GM21360 (cell line): ENCODE data around the gene SPSB2.
A peak's percentile ranks its signal among the peaks of the same experiment; 100 is the strongest.
"Not testable (repeated sequence)": the region's sequence is repeated elsewhere in the genome, so short reads cannot be mapped to it uniquely, and the experiment has no call there.

ENCODE experiments used
- ATAC-seq: cut with Tn5 transposase; IDR thresholded peaks from one replicate; pipeline ENCODE4 v1.9.1; 2021; ENCODE audit warnings: mild to moderate bottlenecking, moderate library complexity; ENCODE audit not compliant: unreplicated experiment

SPSB2 gene

DNA sequence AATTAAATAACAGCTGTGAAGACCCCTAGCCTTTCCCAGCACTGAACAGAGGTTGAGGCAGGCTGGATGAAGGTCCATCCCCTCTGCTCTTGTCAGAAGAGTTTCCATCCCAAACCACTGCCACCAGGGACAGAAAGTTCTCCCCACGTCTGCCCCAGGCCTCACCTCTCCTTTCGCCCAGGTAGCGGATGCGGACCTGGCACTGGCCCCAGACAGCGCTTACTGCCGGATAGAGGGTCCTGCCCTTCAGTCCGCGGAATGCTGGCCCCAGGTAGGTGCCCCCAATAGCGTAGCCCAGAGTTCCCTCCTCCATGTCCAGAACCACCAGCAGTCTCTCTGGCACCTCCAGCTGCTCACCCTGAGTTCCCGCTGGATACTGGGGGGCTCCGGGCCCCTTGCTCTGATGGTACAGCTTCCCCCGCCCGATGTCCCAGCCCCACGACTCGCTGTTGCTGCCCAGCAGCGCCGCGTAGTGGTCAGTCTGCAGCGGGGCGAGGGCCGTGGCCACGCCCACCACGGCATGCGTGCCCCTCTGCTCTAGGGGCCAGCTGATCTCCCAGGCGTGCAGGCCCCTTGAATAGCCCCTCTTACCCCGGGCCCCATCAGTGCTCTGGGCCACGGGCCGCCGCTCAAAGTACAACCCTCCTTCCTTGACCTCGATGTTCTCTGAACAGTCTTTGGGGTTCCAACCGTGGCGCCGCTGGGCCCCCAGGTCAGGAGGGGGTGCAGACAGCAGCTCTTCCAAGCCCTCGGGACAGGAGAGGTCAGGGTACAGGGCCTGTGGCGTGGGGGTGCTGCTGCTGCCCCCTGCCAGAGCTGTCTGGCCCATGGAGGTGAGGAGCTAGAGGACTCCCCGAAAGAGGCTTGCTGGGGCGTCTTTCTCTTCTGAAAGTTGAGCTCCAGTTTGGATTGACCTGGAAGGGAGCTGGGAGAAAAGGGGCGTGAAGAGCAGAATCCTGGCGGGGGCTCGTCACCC is 742 bp downstream of the SPSB2 start:
- ATAC-seq: peak; percentile 34

DNA sequence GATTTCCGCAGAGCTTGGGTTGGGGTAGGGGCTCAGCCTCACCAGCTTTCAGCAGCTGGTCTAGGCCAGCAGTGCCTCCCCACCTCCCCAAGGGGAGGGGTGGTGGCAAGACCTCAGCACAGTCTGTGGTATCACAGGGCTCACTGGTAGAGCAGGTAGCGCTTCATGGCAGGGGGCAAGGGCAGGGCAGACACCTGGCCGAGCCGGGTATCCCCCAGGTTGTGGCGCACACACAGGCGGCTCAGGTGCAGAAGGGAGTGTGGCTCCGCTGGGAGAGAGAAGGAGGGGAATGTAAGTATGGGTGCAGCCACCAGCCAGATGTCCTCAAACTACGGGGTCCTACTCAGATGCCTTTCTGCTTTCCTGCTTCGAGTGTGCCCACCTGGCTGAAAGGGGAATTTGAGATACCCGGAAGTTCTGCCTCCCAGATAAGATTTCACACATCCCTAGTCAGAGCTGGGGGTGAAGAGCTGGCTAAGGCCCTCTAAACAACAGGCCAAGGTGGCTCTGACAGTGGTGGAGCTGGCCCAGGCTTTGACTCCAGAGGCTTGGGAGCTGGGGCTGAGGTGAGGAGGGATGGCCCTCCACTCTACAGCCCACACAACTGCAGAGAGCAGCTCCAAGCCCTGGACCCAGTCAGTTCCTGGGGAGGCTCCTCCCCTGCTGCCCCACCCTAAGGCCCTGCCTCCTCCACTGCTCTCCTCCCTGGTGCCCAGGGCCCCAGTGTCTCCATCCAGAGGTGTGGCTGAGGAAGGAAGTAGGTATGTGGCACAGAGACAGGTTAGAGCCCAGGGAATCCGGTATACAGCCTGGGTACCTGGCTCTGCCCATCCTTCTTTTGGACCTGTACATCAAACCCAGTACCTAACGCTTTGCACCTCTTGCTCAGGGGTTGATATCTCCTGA is 1.8 kb downstream of the SPSB2 start:
- no peak for ATAC-seq

DNA sequence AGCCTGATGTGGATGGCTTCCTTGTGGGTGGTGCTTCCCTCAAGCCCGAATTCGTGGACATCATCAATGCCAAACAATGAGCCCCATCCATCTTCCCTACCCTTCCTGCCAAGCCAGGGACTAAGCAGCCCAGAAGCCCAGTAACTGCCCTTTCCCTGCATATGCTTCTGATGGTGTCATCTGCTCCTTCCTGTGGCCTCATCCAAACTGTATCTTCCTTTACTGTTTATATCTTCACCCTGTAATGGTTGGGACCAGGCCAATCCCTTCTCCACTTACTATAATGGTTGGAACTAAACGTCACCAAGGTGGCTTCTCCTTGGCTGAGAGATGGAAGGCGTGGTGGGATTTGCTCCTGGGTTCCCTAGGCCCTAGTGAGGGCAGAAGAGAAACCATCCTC is 2.8 kb downstream of the SPSB2 start:
- not testable (repeated sequence) for ATAC-seq

DNA sequence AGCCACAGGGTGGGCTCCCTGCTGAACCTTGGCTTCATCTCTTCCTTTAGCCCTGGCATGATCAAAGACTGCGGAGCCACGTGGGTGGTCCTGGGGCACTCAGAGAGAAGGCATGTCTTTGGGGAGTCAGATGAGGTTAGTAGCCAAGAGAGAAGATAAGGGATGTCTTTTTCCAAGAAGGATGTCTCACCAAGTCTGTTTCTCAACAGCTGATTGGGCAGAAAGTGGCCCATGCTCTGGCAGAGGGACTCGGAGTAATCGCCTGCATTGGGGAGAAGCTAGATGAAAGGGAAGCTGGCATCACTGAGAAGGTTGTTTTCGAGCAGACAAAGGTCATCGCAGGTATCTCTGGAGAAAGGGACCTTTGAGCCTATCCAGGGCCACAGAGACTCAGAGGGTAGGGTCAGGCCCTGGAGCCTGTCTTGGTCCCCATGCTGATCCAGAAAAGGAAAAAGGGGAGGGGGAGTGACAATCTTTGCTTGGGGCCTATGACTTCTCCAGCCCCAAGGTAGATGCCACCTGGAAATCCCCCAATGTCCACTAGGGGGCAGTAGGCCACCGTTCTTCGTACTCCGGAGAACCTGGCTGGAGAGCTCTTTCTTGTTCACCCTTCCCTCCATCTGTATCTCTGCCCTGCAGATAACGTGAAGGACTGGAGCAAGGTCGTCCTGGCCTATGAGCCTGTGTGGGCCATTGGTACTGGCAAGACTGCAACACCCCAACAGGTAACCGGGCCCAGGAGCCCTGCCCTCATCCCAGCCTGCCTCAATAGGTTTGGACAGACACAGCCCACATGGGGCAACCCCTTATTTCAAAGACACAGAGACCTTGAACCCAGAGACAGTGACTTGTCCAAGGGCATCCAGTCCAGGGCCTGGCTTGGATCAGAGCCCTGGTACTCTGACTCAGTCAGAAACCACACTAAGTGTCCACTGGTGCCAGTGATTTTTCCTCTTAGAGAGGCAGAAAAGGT is 3.8 kb downstream of the SPSB2 start:
- ATAC-seq: no peak

DNA sequence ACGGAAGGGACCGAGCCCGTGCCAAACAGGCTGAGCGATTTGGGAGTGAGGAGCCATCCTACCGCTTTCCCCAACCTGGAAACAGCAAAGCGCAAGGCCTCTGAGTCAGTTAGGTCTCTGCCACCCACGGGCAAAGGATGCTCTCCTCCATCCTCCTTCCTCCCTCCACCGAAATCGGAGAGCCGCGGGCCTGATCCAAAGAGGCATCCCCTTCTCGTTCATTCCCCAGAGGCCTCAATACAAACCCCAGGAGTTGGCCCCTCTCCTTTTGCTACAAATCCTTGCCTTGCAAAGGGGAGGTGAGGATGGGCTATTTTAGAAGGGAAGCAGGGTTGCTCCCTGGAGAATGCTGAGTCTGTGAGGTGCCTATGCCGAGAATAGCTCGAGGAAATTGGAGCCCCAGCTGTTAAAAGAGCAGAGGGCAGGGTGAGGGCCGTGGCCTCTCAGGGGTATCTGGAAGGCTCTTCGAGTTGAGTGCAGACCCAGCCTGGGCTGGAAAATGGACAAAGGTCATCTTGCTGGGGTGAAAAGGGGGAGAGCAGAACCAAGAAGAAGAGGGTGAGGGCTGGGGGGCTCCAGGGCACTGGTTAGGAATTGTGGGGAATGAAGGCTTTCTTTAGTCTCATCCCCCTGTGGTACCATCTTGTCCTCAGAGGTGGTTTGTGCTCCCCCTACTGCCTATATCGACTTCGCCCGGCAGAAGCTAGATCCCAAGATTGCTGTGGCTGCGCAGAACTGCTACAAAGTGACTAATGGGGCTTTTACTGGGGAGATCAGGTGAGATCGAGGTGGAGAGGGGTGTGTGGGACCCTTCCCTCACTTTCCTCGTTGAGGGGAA is 4.7 kb downstream of the SPSB2 start:
- no peak for ATAC-seq

DNA sequence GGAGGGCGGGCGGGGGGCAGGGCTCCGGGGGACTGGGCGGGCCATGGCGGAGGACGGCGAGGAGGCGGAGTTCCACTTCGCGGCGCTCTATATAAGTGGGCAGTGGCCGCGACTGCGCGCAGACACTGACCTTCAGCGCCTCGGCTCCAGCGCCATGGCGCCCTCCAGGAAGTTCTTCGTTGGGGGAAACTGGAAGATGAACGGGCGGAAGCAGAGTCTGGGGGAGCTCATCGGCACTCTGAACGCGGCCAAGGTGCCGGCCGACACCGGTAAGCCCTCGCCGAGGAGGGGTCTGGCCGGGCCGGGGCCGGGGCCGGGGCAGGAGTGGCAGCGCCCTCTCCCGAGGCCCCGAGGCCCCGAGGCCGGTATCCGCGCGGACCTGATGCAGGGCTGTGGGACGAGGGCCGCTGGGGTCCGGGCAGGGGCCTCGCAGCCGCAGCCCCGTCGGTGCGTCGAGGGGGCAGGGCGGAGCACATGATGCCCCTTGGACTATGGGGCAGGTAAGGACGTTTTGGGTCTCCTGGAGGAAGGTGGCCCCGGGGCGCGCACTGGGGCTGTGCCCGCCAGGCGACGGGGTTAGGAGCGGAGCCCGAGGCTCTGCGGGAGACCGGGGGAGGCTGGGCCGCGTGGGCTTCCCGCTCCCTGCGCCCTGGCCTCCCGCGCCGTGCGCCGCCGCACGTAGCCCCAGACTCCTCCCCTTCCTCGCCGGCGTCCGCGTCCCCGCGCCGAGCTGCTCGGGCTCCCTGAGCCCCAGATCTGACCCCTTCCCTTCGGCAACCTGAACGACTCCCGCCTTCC is 5.5 kb downstream of the SPSB2 start, which contains the start of gene TPI1:
TPI1 (plus strand) TSS at position 119 of the 798 bp plus-strand sequence; CDS start at position 155, 36 bp downstream.
- peak; percentile 39 for ATAC-seq

DNA sequence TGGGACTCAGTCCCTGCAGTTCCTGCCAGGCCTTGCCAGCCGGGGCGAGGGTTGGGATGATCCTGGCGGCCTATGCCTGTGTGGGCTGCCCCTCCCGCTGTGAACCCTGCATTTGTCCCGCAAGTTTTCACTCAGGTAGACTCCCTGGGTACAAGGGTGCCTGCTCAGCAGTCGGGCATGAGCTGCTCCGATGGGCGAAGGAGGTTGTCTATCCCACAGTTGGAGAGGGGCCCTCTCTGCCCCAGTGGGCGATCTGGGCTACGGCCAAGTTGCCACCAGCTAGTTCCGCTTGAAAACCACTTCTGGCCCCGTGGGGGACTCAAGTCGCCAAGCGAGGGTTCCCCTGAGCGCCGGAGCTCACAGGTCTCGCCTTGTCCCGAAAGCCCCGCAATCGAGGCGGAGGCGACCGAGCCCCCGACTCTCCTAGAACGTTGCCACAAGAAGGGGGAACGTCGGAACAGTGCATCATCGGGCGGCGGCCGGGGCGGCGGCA is 6.1 kb downstream of the SPSB2 start:
- no peak for ATAC-seq

DNA sequence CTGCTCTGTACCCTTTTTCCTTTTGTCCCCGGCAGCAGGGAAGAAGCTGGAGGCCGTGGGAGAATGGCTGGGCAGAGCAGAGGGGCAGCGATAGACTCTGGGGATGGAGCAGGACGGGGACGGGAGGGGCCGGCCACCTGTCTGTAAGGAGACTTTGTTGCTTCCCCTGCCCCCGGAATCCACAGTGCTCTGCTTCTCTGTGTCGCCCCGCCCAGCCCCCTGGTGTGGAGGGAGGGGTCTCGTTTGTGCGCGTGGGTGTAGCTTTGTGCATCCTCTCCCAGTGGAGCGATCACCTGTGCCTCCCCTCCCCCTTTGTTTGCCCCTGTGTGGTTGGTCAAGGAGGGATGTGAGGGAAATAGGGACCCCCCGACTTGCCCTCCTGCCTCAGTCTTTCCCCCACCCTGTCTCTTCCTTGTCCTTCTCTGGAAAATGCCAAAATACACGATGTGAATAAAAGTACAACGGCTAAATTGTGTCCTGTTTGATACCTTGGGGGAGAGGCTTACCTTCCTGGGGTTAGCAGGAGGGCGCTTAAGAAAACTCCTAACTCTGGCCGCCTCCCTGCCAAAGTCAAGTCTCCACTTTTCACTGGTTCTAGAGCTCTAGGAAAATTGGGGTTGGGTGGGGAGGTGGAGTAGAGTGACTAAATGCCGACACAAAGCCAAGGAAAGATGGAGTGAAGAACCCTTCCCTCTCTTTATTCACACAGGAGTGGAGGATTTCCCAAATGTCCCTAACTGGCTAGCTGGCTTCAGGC is 6.8 kb downstream of the SPSB2 start:
- ATAC-seq: no peak

DNA sequence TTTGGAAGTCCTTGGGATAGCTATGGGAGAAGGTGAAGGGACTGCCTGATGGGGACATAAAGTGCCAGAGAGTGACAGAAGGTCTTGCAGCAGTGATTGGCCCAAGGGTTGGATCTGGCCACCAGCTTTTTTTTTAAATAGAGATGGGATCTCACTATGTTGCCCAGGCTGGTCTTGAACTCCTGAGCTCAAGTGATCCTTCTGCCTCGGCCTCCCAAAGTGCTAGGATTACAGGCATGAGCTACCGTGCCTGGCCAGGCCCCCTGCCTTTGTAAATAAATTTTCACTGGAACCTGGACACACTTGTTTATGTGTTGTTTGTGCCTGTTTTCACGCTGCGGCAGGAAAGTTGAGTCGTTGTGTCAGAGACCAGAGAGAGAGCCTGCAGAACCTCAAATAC is 7.8 kb downstream of the SPSB2 start:
- not testable (repeated sequence) for ATAC-seq

DNA sequence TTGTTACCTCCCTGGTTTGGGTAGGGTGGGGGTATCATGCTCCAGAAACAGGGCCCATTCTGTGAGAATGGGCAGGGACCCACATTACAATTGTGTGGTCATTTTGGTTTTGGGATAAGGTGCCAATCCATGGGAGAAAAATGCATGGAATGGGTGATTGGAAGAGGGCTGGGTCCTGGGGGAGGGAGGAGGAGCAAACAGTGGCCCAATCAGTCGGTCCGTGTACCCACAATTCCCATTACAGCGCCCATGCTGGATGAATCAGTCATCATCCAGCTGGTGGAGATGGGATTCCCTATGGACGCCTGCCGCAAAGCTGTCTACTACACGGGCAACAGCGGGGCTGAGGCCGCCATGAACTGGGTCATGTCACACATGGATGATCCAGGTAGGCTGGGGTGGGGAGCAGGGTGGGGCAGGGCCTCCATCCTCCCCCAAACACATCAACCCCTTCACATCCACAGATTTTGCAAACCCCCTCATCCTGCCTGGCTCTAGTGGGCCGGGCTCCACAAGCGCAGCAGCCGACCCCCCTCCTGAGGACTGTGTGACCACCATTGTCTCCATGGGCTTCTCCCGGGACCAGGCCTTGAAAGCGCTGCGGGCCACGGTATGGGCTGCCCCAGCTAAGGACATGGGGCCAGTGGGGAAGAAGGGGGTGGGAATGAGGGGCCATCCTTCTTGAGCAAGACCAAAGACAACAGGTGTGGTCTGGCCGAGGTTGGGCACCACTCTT is 9.3 kb downstream of the SPSB2 start:
- ATAC-seq: no peak

DNA sequence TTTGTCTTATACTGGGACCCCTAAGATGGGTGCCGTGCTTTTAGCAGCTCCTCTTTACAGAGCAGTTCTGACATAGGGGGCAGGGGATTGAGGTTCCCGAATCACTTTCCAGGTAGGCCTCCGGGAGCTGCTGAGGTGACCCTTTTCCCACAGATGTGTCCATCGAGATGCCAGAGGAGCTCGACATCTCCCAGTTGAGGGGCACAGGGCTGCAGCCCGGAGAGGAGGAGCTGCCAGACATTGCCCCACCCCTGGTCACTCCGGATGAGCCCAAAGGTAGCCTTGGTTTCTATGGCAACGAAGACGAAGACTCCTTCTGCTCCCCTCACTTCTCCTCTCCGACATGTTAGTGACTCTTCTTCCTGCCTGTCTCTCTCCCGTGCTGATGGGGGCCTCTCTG is 10.1 kb downstream of the SPSB2 start:
- no peak for ATAC-seq

DNA sequence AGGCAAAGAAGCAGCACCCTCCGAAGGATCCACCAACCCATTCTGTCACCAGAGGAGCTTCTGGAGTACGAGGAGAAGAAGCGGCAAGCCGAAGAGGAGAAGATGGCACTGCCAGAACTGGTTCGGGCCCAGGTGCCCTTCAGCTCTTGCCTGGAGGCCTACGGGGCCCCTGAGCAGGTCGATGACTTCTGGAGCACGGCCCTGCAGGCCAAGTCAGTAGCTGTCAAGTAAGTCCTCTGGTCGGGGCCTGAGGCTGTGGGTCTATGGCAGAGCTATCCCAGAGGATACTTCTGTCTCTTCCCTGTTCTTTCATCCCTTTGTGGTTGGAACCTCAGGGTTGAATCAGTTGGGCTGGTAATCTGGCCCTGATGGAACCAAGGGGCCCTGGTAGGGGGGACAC is 11.7 kb downstream of the SPSB2 start:
- no peak for ATAC-seq

DNA sequence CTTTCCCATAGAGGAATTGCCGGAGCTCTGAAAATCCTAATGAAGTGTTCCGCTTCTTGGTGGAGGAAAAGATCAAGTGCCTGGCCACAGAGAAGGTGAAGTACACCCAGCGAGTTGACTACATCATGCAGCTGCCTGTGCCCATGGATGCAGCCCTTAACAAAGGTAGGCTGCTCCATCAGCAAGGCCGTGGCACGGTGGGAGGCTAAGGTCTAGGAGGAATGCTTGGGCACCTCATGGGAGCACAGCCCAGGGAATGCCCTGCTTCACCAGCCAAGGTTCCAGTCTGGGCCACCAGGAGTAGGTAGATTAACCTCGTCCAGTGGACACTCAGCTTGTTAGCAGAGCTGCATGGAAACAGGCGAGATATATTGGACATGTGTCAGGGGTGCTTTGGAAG is 12.2 kb downstream of the SPSB2 start:
- ATAC-seq: no peak

DNA sequence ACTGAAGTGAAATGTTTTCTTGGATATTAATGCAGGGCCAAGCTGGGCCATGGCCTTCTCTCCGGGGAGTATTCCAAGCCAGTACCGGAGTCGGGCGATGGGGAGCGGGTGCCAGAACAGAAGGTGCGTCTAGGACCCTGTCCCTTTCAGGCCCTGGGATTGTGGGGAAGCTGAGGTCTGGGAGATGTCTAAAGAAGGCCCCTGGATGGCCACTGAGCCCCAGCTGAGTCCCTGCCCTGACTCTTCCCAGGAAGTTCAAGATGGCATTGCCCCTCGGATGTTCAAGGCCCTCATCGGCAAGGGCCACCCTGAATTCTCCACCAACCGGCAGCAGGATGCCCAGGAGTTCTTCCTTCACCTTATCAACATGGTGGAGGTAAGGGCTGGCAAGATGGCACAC is 13.0 kb downstream of the SPSB2 start:
- ATAC-seq: no peak

DNA sequence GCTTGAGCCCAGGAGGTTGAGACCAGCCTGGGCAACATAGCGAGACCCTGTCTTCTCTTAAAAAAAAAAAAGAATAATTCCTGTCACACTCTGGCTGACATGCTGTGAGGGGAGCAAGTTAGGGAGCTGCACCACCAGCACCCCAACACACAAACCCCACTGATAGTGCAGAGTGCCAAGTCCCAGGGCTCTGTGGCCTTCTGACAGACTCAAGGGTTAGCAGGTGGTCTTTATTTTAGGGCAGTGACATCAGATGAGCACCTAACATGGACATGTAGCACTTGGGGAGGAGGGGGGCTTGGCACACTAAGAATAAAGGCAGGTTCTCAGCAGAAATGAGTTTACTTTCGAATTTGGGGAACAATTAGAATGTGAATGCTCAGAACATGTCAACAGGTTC is 14.3 kb downstream of the SPSB2 start:
- no peak for ATAC-seq

DNA sequence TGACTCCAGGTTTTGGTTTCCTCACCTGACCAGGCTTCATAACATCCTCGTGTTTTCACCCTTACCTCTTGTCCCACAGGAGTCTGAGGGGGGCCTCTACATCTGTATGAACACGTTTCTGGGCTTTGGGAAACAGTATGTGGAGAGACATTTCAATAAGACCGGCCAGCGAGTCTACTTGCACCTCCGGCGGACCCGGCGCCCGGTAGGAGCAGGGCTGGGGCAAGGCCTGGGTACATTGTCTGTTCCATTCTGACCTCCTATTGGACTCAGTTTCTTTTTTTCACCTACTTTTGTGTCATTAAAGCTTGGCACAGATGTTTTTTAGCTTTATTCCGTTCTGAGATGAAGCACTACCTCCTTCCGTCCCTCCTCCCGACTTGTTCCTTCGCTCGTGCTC is 17.8 kb downstream of the SPSB2 start:
- no peak for ATAC-seq

DNA sequence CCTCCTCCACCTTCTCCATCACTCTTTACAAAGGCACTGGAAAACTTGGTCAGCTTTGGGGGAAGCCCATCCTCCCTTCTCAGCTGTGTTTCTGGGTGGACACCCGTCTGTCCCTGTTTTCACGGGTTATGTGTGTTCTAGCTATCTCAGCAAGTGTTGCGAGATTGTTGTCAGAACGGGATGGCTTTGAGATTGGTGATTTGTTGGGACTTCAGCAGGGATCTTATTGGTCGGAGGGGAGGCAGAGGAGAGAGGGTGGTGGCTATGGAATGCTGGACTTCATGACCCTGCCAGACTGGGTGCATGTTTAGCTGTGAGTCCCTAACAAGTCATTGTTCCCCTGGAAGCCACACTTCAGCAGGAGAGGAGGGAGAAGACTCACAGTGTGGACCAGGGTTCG is 19.1 kb downstream of the SPSB2 start:
- no peak for ATAC-seq
